ENCODE results near the gene MPV17L2. TPM values are rescaled to one million over a fixed set of nuclear protein-coding genes. Genes with fewer than 3 reads are reported as not detected.

Gene MPV17L2
- total RNA-seq, 2 experiments from 2014 or later = 9.2 to 10.9 TPM

DNA sequence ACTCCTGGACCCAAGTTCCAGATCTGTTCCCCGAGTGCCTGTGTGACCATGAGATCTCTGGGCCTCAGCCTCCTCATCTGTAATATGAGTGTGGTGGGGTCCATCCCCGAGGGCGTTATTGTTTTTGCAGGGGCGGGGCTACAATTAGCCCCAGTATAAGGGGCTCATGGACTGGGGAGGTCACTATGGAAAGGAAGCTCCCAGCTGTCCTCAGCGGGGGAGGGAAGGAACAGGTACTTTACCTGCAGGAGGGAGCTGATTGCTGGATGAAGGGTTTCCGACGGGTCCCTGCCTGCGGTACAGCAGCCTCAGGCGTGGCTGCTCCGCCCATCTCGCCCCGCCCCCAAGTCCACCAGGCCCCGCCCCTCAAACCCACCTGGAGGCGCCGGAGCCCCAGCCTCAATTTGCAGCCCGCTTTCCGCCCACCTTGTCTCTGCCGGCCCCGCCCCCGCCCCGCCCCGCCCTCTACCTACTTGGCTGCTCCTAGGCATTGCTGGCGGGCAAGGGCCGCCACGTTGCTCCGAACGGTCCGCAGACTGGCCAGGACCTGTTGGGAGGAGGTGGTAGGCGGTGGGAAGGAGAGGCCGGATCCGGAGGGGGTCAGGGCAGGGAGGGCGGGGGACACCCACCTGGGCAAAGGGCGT, 27.7 kb downstream of the MPV17L2 start:
- ChIA-PET POLR2A (interaction anchor here (1.3 kb wide), 1 partner anchor 102 kb away, joined by 3 read pairs; the partner anchor contains the start of gene LSM4), CTCF (interaction anchor here (0.9 to 1.3 kb wide), 5 partner anchors 12 to 108 kb away, joined by 3 to 8 read pairs (median 3); no protein-coding TSS in a partner anchor)
- Mint-ChIP-seq H3K4me3 (no peak overlapping the region), H3K9me3 (ENCODE audit: insufficient read depth) (no peaks in the 10 kb centered on the region), H3K36me3 (ENCODE audit: low read depth) (peaks cover 2% of the 10 kb centered on the region), H3K27me3 (ENCODE audit: low read depth) (peaks cover 29% of the 10 kb centered on the region), H3K4me1 (ENCODE audit: low read depth) (peaks cover 19% of the 10 kb centered on the region), H3K27ac (no peak overlapping the region)
- ATAC-seq (no peak), DNase-seq (no peak)

DNA sequence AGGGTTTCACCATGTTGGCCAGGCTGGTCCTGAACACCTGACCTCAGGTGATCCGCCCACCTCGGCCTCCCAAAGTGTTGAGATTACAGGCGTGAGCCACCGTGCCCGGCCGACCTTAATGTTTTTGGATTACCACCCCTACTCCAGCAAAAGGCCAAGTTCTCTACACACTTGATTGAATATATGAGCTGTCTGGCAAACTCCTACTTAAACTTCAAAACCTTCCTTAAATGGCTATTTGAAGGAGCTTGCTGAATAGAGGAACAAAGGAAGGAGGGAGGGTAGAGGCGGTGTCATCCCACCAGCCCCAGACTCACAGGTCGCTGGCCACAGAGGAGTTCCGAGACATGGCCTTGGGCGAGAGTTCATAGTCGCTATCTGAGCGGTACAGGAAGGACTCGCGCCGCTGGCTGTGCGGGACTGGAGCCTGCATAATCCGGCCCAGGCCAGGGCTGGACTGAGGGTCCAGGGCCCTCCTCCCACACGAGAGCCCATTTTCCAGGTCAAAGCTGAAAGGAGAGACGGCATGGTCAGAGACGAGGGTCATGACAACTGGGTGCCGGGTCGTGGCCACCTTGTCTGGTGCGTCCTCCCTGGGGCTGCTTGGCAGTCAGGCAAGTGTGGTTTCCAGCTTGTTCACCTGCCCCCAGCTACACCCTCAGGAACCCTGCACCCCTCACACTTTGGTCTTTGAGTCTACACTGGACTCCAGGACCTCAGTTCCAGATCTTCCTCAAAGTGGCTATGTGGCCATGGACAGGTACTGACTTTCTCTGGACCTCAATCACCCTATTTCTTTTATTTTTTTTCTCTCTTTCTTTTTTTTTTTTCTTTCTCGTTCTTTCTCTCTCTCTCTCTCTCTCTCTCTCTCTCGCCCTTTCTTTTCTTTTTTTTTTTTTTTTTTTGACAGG, 29.1 kb downstream of the MPV17L2 start:
- Mint-ChIP-seq H3K9me3 (ENCODE audit: insufficient read depth) (no peaks in the 10 kb centered on the region), H3K36me3 (ENCODE audit: low read depth) (peaks cover 2% of the 10 kb centered on the region), H3K27me3 (ENCODE audit: low read depth) (peaks cover 38% of the 10 kb centered on the region), H3K4me1 (ENCODE audit: low read depth) (peaks cover 21% of the 10 kb centered on the region), H3K27ac (no peak overlapping the region), H3K4me3 (no peak overlapping the region)
- ChIA-PET POLR2A (interaction anchor here (1.3 kb wide), 1 partner anchor 101 kb away, joined by 3 read pairs; the partner anchor contains the start of gene LSM4), CTCF (interaction anchor here (0.9 to 1.3 kb wide), 2 partner anchors 58 to 107 kb away, joined by 3 to 5 read pairs; no protein-coding TSS in a partner anchor)
- DNase-seq = no peak
- ATAC-seq = no peak

DNA sequence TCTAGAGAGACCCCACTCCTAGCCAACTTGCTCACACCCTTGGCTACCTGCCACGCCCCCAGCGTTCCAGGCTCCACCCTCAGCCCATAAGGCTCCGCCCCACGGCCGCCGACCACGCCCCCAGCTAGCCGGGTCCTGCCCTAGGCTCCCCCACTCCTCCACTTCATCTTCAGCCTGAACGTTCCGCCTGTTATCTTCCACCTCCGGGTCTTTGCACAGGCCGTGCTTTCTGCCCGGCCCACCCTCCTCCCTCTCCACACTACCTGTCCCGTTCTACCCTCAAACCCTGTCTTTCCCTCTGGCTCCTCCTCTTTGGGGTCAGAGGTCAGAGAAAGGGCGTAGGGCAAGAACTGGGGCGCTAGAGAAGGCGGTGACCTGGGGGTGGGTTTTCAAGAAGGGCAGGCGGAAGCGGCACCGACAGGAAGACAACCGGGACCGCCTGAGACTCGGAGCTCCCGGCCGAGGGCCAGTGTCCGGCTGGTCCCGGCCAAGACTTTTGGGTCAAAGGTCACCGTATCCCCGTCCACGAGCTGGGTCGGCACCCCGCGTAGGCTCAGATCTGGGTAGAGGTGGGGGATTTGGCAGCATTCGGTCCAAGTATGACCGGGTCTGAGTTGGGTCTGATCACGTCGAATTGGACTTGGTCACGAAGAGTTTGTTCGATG, 31.0 kb downstream of the MPV17L2 start:
- H3K36me3 Mint-ChIP-seq (ENCODE audit: low read depth) = peaks cover 2% of the 10 kb centered on the region
- H3K4me3 Mint-ChIP-seq = peak overlapping the region; percentile 77
- ATAC-seq (no peak), DNase-seq (peak; percentile 25)
- POLR2A ChIA-PET = interaction anchor here (0.6 to 1.0 kb wide), 3 partner anchors 56 to 97 kb away, joined by 3 to 4 read pairs (median 3); no protein-coding TSS in a partner anchor
- peaks cover 23% of the 10 kb centered on the region for H3K4me1 Mint-ChIP-seq (ENCODE audit: low read depth)
- H3K9me3 Mint-ChIP-seq (ENCODE audit: insufficient read depth) = no peaks in the 10 kb centered on the region
- CTCF ChIA-PET = interaction anchor here (0.7 to 1.9 kb wide), 14 partner anchors 9 to 165 kb away, joined by 3 to 10 read pairs (median 5); partner anchors contain the start of genes LSM4 and MPV17L2
- peaks cover 48% of the 10 kb centered on the region for H3K27me3 Mint-ChIP-seq (ENCODE audit: low read depth)
- H3K27ac Mint-ChIP-seq = peak overlapping the region; percentile 75

DNA sequence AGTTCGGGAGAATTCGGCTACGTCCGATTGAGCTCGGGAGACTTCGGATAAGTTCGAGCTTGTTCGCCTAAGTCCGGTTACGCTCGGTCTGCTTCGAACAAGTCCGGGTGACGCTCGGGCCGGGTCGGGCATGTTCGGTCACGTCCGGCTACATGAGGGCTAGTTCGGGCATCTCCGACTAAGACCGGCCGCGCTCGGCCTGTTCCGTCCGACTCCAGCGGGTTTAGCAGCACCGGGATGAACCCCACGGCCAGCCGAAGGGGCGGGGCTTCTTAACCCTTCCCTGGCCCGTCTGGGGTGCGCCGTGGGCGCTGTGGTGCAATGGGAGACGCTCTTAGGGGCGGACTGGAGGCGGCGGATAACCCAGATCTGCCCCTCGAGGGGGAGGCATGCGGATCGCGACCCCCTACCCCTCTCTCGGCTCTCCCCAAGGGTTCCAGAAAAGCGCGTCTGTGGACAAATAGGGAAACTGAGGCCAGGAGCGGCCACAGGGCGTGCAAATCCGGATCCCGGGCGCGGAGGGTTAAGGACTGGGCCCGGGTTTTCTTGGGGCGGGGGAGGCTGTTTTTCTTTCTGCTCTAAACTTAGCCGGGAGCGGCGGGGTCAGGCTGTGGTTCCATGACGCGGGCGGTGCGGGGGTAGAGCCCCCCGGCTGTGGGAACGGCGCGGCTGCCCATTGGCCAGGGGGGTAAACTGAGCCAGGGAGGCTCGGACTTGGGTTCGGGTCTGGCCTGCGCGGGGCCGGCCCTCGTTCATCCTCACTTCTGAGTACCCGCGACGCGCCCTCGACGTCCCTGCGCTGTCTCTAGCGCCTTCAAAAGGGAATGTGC, 31.7 kb downstream of the MPV17L2 start:
- Mint-ChIP-seq H3K4me1 (ENCODE audit: low read depth) (peaks cover 23% of the 10 kb centered on the region), H3K9me3 (ENCODE audit: insufficient read depth) (no peaks in the 10 kb centered on the region), H3K36me3 (ENCODE audit: low read depth) (peaks cover 2% of the 10 kb centered on the region), H3K27me3 (ENCODE audit: low read depth) (peaks cover 52% of the 10 kb centered on the region), H3K4me3 (peak overlapping the region; percentile 77), H3K27ac (peak overlapping the region; percentile 75)
- ChIA-PET CTCF (interaction anchor here (0.7 to 1.9 kb wide), 14 partner anchors 8 to 164 kb away, joined by 3 to 10 read pairs (median 5); partner anchors contain the start of genes LSM4 and MPV17L2), POLR2A (interaction anchor here (0.5 to 1.0 kb wide), 4 partner anchors 55 to 1463 kb away, joined by 3 to 4 read pairs (median 3); no protein-coding TSS in a partner anchor)
- DNase-seq = peak; percentile 92
- peak; percentile 98 for ATAC-seq

DNA sequence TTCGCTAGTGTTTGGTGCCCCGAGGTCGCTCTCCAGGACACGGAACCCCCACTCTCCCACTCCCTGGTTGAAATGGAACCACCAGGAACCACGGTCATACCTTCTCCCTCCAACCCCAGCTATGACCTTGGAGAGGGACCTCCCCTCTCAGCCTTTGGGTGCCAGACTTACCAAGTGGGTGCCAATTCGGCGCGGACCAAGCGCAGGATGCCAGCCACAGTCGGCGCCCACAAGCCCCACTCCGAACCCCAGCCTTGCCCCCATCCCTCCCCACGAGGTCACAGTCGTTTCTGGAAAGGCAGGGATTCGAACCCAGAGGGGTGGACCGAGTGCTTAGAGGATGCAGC, 32.3 kb downstream of the MPV17L2 start:
- ATAC-seq = no peak
- H3K27me3 Mint-ChIP-seq (ENCODE audit: low read depth) = peaks cover 51% of the 10 kb centered on the region
- H3K27ac Mint-ChIP-seq = no peak overlapping the region

DNA sequence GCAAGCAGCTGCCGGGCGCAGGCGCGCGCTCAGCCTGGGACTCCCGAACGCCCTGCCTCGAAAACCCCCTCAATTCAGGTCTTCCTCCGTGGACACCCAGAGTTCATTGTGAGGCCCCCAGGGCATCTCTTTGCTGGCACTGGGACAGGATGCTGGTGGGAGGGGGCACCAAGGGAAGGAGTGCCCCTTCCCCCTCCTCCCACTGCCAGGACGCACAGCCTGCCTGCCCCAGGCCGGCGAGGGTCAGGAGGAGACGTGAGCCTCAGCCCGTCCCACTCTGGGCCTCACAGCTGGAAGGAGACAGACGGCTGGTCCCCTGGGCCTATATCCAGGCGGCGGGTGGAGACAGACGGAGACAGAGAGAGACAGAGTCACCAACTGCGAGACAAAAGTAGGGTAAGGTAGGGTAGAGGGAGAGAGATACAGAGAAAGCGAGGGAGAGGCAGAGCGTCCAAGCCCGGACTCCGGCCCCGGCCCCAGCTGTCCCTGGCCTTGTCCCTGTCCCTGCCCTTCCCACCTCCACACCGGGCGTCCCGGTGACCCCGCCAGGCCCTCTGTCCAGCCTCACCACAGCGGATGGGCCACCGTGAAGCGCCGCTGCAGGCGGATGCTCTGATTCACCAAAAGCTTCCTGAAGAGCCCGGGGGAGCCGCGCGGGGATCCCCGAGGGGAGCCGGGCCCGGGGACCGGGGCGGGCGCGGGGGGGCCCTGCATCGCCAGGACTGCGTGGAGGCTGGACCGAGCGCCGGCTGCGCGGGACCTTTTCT, 32.9 kb downstream of the MPV17L2 start, which contains the start of gene PDE4C:
Gene PDE4C, minus strand, starts transcription at position 737 of the 767 bp plus-strand sequence. Its CDS starts 23 bp downstream, at position 714.
- ChIA-PET POLR2A (no interaction called here), CTCF (no interaction called here)
- DNase-seq (no peak), ATAC-seq (no peak)
- H3K36me3 Mint-ChIP-seq (ENCODE audit: low read depth) = peaks cover 2% of the 10 kb centered on the region
- H3K4me1 Mint-ChIP-seq (ENCODE audit: low read depth) = peaks cover 22% of the 10 kb centered on the region
- peaks cover 54% of the 10 kb centered on the region for H3K27me3 Mint-ChIP-seq (ENCODE audit: low read depth)
- no peaks in the 10 kb centered on the region for H3K9me3 Mint-ChIP-seq (ENCODE audit: insufficient read depth)
- no peak within 1 kb of the TSS for H3K4me3 Mint-ChIP-seq
- H3K27ac Mint-ChIP-seq = no peak within 1 kb of the TSS

More for the DNA sequence above, 32.3 kb downstream of the MPV17L2 start:
- no peaks in the 10 kb centered on the region for H3K9me3 Mint-ChIP-seq (ENCODE audit: insufficient read depth)
- H3K36me3 Mint-ChIP-seq (ENCODE audit: low read depth) = peaks cover 2% of the 10 kb centered on the region
- DNase-seq = no peak
- H3K4me3 Mint-ChIP-seq = no peak overlapping the region
- ChIA-PET POLR2A (no interaction called here), CTCF (interaction anchor here (1.1 kb wide), 1 partner anchor 98 kb away, joined by 3 read pairs; the partner anchor contains the start of gene LSM4)
- peaks cover 23% of the 10 kb centered on the region for H3K4me1 Mint-ChIP-seq (ENCODE audit: low read depth)

DNA sequence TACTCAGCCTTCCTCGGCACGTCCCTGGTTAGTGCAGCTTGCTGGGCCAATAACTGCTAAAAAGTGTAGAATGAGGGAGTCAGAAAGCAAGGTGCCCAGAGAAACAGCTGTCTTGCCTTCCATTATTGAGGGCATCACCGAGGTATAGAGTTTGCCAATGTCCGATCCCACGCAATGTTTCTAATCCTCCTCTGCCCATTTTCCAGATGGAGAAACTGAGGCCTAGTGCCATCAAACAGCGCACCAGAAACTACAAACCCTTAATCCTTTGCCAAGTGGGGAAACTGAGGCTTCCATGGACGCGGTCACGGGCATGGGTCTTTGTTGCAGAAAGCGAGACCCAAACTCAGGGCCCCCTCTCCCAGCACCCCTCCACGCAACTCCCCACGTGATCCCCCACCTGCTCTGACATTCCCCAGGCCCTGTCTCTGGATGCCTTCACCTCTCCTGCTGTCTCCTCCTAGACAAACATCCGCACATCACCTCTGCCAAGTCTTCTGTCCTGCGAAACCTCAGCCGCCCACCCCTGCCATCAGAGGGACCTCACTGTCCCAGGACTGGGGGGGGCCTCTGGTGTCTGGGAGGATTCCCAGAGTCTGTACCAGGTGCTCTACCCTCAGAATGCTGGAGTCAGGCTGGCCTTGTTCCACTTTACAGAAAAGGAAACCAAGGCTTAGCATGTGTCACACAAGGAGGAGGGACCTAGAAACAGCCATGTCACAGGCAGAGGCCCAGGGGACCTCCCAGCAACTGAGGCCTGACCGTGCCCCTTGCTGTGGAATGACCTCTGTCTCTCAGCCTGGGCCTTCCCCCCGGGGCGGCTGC, 34.1 kb downstream of the MPV17L2 start:
- no peaks in the 10 kb centered on the region for H3K9me3 Mint-ChIP-seq (ENCODE audit: insufficient read depth)
- H3K27ac Mint-ChIP-seq = no peak overlapping the region
- H3K4me1 Mint-ChIP-seq (ENCODE audit: low read depth) = peaks cover 22% of the 10 kb centered on the region
- DNase-seq (no peak), ATAC-seq (no peak)
- H3K27me3 Mint-ChIP-seq (ENCODE audit: low read depth) = peaks cover 58% of the 10 kb centered on the region
- peaks cover 2% of the 10 kb centered on the region for H3K36me3 Mint-ChIP-seq (ENCODE audit: low read depth)
- ChIA-PET CTCF (no interaction called here), POLR2A (no interaction called here)
- no peak overlapping the region for H3K4me3 Mint-ChIP-seq

DNA sequence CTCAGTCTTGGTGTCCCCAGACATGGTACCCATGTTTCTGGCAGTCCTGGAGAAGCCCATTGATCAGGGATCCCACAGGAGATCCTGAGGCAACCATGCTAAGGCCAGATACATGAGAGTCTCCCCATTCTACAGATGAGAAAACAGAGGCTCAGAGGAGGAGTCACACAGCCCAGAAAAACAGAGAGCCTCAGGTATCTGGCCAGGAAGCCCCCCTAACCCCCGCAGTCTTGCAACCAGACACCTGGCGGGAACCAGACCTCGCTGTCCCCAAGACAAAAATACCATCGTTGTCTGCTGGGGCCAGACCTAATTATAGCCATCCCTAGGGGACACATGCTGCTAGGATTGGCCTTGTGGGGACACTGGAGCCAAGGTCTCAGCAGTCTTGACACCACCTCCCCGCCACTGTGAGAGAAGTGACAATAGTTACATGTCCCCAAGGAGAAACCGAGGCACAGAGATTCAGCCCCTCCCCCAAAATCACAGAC, 34.8 kb downstream of the MPV17L2 start:
- ATAC-seq = no peak
- Mint-ChIP-seq H3K27ac (no peak overlapping the region), H3K36me3 (ENCODE audit: low read depth) (peaks cover 2% of the 10 kb centered on the region)

DNA sequence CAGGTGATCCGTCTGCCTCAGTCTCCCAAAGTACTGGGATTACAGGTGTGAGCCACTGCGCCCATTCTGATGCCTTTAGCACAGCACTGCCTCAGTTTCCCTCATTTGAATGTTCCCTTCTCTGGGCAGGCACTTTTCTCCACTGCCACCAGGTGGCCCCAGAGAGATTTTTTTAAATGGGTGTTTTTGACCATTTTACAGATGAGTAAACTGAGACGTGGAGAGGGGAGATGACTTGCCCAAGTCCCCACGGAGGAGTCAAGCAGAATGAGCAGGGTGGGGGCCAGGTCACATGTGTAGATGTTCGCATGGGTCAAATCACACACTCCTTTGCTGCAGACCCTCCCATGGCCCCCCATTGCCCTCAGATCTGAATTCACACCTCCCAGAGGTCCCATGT, 36.5 kb downstream of the MPV17L2 start:
- DNase-seq = no peak
- no peaks in the 10 kb centered on the region for H3K9me3 Mint-ChIP-seq (ENCODE audit: insufficient read depth)

More for the DNA sequence above, 34.8 kb downstream of the MPV17L2 start:
- no peaks in the 10 kb centered on the region for H3K9me3 Mint-ChIP-seq (ENCODE audit: insufficient read depth)
- ChIA-PET CTCF (no interaction called here), POLR2A (no interaction called here)
- no peak overlapping the region for H3K4me3 Mint-ChIP-seq
- peaks cover 26% of the 10 kb centered on the region for H3K4me1 Mint-ChIP-seq (ENCODE audit: low read depth)
- H3K27me3 Mint-ChIP-seq (ENCODE audit: low read depth) = peaks cover 63% of the 10 kb centered on the region
- no peak for DNase-seq

More for the DNA sequence above, 36.5 kb downstream of the MPV17L2 start:
- POLR2A ChIA-PET = no interaction called here
- no peak overlapping the region for H3K4me3 Mint-ChIP-seq
- peaks cover 2% of the 10 kb centered on the region for H3K36me3 Mint-ChIP-seq (ENCODE audit: low read depth)
- ATAC-seq = no peak
- H3K4me1 Mint-ChIP-seq (ENCODE audit: low read depth) = peaks cover 20% of the 10 kb centered on the region
- H3K27ac Mint-ChIP-seq = no peak overlapping the region
- peaks cover 57% of the 10 kb centered on the region for H3K27me3 Mint-ChIP-seq (ENCODE audit: low read depth)
- CTCF ChIA-PET = no interaction called here

All from activated CD8-positive, alpha-beta T cell treated with anti-CD3 and anti-CD28 coated beads, Interleukin-2, amount 10 ng/mL, durations not matched to agents 7 days and 5 days (primary cell).